H1 (cell line): ENCODE data around the gene PTPRD. TPM values are rescaled to one million over a fixed set of nuclear protein-coding genes. Genes with fewer than 3 reads are reported as not detected.

ENCODE experiments used
- ATF3 ChIP-seq: IDR thresholded peaks from 2 replicates; pipeline ENCODE4 v1.6.1; 2011; ENCODE audit warnings: low read depth, mild to moderate bottlenecking, low read length; ENCODE audit not compliant: insufficient read depth
- EP300 ChIP-seq, 2 experiments: IDR thresholded peaks; 1 replicate in 1 of 2; 2 replicates in 1 of 2; pipeline ENCODE4 v1.6.1; 2011 to 2012; ENCODE audit warnings: low read depth in 2 of 2, low read length in 2 of 2, mild to moderate bottlenecking in 2 of 2, borderline replicate concordance in 1 of 2, inconsistent platforms in 1 of 2, moderate library complexity in 1 of 2
- GABPA ChIP-seq: IDR thresholded peaks from 2 replicates; pipeline ENCODE4 v1.6.1; 2011; ENCODE audit warnings: mild to moderate bottlenecking, low read length, moderate library complexity, borderline replicate concordance; ENCODE audit not compliant: insufficient read depth
- GTF2F1 ChIP-seq: IDR thresholded peaks from 2 replicates; pipeline ENCODE4 v1.6.1; 2012; ENCODE audit warnings: low read depth, low read length, improper control_type of control experiment, borderline replicate concordance
- HDAC6 ChIP-seq: IDR thresholded peaks from one replicate; pipeline ENCODE4 v1.7.1; 2012; ENCODE audit warnings: low read depth, mild to moderate bottlenecking, inconsistent platforms, low read length, moderate library complexity
- JUND ChIP-seq: IDR thresholded peaks from 2 replicates; pipeline ENCODE4 v1.6.1; 2011; ENCODE audit warnings: mild to moderate bottlenecking, improper control_type of control experiment, low read length
- RNF2 ChIP-seq: fragments of 200-900, 300-1000 bp; sonication (generic); IDR thresholded peaks from 2 replicates; pipeline ENCODE4 v1.7.1; 2016; ENCODE audit warnings: borderline replicate concordance, low read depth, mild to moderate bottlenecking, antibody characterized with exemption, low read length; ENCODE audit not compliant: poor library complexity, severe bottlenecking; ENCODE audit errors: missing control alignments
- TCF12 ChIP-seq: IDR thresholded peaks from 2 replicates; pipeline ENCODE4 v1.6.1; 2011; ENCODE audit warnings: low read depth, mild to moderate bottlenecking, low read length
- ZNF274 ChIP-seq: IDR thresholded peaks from 2 replicates; pipeline ENCODE4 v1.7.0; 2012; ENCODE audit warnings: low read length, borderline replicate concordance; ENCODE audit errors: extremely low read depth
- polyA plus RNA-seq, 7 experiments: library from polyadenylated mRNA; depleted of rRNA in 3 of 7; stranded (reverse) in 5 of 7; unstranded in 2 of 7; fragments of >200 nt in 5 of 7; fragments of 200-250 nt in 2 of 7; gene quantifications; 1 replicate in 5 of 7; 2 replicates in 1 of 7; 4 replicates in 1 of 7; pipeline versions ENCODE4 v1.2.1 to v1.2.3, GENCODE V29; 2011 to 2013; ENCODE audit warnings: missing spikeins in 2 of 7, mixed read lengths in 2 of 7
- total RNA-seq: library from RNA; stranded (reverse); fragmentation: NEBNext Ultra II Directional; extraction: Animal tissue kit (Norgen Biotek cat#: 25700); gene quantifications from 2 replicates; pipeline ENCODE4 v1.2.1, GENCODE V29; 2021

The PTPRD gene
- total and polyA plus RNA-seq, 2 of the 8 experiments (the other 6 are each of a cell fraction or from before 2014, with no cell fraction given), result 17.2 to 77.0 TPM

- TF ChIP-seq ATF3 (no peak), ZNF274 (no peak), GABPA (no peak), RNF2 (no peak), GTF2F1 (no peak), EP300 (IDR thresholded peaks at IDR 0.05; ENCODE audit: borderline replicate concordance in 1 of 2, low read depth in 2 of 2, low read length in 2 of 2) (no peak), HDAC6 (no peak), TCF12 (no peak), JUND (no peak)
These were observed 1090.4 kb downstream of the PTPRD start (continued) for GRCh38 chr9:9522406-9522805.
